PC-3 (cell line): ENCODE results near the gene GRB10. TPM values are rescaled to one million over a fixed set of nuclear protein-coding genes. Genes with fewer than 3 reads are reported as not detected.

ENCODE experiments used
- ATAC-seq: fragments of 200-7000 bp; cut with Tn5 transposase; 2 replicates; pipeline ENCODE4 v1.9.1; 2020; ENCODE audit warnings: mild to moderate bottlenecking, moderate library complexity
- BruUV-seq: library from RNA; stranded (reverse); fragments of 400-500 nt; replicated peaks from 2 replicates; lab custom pipeline; 2021; lab: Mats Ljungman, UMichigan
- CTCF ChIA-PET: fragments of 300-600 bp; sonication (Branson Sonifier 250); formaldehyde crosslinking; loops from one replicate; lab custom pipeline; 2022; ENCODE audit warnings: antibody characterized with exemption; lab: Charles Lee
- POLR2A ChIA-PET: fragments of 300-600 bp; sonication (Branson Sonifier 250); formaldehyde crosslinking; loops from one replicate; lab custom pipeline; 2022; ENCODE audit warnings: antibody characterized with exemption; ENCODE audit not compliant: unreplicated experiment; lab: Charles Lee
- DNase-seq: peaks from one replicate; pipeline ENCODE4 v3.0.0-alpha.2; 2015
- H2AFZ ChIP-seq: fragments of 300-600 bp; sonication (generic); 2 replicates; pipeline ENCODE4 v1.6.0; 2016; ENCODE audit warnings: antibody characterized with exemption, low read length
- H3F3A ChIP-seq: fragments of 300-600 bp; sonication (generic); one replicate; pipeline ENCODE4 v1.6.0; 2017; ENCODE audit warnings: antibody characterized with exemption, low read length, control low read depth, mild to moderate bottlenecking; ENCODE audit not compliant: unreplicated experiment
- H3K27ac ChIP-seq: fragments of 300-600 bp; sonication (generic); 2 replicates; pipeline ENCODE4 v1.5.1; 2016; ENCODE audit warnings: mild to moderate bottlenecking, low read length
- H3K27me3 ChIP-seq: fragments of 300-600 bp; sonication (generic); 2 replicates; pipeline ENCODE4 v1.6.1; 2016; ENCODE audit warnings: low read length, mixed read lengths
- H3K36me3 ChIP-seq: fragments of 300-600 bp; sonication (generic); 2 replicates; pipeline ENCODE4 v1.6.1; 2016; ENCODE audit warnings: low read depth, mixed run types, low read length, mixed read lengths
- H3K4me1 ChIP-seq: fragments of 300-600 bp; sonication (generic); 2 replicates; pipeline ENCODE4 v1.5.1; 2016; ENCODE audit warnings: low read length; ENCODE audit not compliant: insufficient read depth
- H3K4me2 ChIP-seq: fragments of 300-600 bp; sonication (generic); 2 replicates; pipeline ENCODE4 v1.6.0; 2016; ENCODE audit warnings: low read length
- H3K4me3 ChIP-seq: fragments of 300-600 bp; sonication (generic); 2 replicates; pipeline ENCODE4 v1.5.1; 2016; ENCODE audit warnings: mild to moderate bottlenecking, low read length, mixed read lengths
- H3K79me2 ChIP-seq: fragments of 300-600 bp; sonication (generic); 2 replicates; pipeline ENCODE4 v1.6.1; 2017; ENCODE audit warnings: low read length, mixed read lengths
- H3K9ac ChIP-seq: fragments of 300-600 bp; sonication (generic); 2 replicates; pipeline ENCODE4 v1.6.0; 2016; ENCODE audit warnings: mild to moderate bottlenecking, low read length
- H3K9me2 ChIP-seq: fragments of 300-600 bp; sonication (generic); replicated peaks from 2 replicates; pipeline ENCODE4 v1.6.1; 2016; ENCODE audit warnings: mixed run types, low read length, mixed read lengths
- H3K9me3 ChIP-seq: fragments of 300-600 bp; sonication (generic); 2 replicates; pipeline ENCODE4 v1.6.1; 2016; ENCODE audit warnings: low read length, mixed read lengths
- H4K20me1 ChIP-seq: fragments of 300-600 bp; sonication (generic); 2 replicates; pipeline ENCODE4 v1.6.1; 2016; ENCODE audit warnings: low read length, mixed read lengths
- EZH2 ChIP-seq: fragments of 300-600 bp; sonication (generic); IDR thresholded peaks from one replicate; pipeline ENCODE4 v1.6.1; 2017; ENCODE audit warnings: antibody characterized with exemption, mild to moderate bottlenecking, low read length; ENCODE audit not compliant: unreplicated experiment
- EZH2phosphoT487 ChIP-seq: fragments of 300-600 bp; sonication (generic); IDR thresholded peaks from 2 replicates; pipeline ENCODE4 v1.6.1; 2018; ENCODE audit warnings: mild to moderate bottlenecking, antibody characterized with exemption, low read length, borderline replicate concordance
- intact Hi-C: fragments of 100-400 bp; cut with micrococcal nuclease; formaldehyde crosslinking; loops from 2 replicates; pipeline ENCODE4 v1.9.0; 2023
- total RNA-seq: library from RNA; depleted of rRNA; stranded (reverse); fragments of >200 nt; gene quantifications from 2 replicates; pipeline ENCODE4 v1.2.3, GENCODE V29; 2014
- TF ChIP-seq, protein P1 (sequence below): fragments of 300-600 bp; sonication (generic); conservative IDR thresholded peaks from 2 replicates; pipeline ENCODE4 v1.5.1; 2017; ENCODE audit warnings: antibody characterized with exemption, low read depth, mild to moderate bottlenecking, low read length

Gene GRB10
- total RNA-seq, 1 experiment from 2014 or later = 61.3 TPM

DNA sequence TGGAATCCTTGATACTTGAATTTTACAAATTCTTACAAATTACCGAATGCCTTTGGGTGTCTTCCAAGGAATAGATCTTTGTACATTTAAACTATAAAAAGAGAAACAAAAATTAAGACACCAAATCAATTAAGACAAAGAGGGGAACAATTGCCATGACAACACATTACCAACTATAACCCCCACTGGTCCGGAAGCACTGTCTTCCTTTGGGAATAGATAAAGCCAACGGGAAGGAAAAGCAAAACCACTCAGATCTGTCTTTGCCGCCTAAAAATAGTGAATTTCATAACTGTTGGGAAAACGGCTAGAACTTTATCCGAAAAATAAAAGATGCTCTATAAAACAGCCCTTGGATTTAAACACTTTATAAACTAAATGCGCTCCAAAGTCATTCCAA lies 37.4 kb downstream of the GRB10 start:
- no peak overlapping the region for H3K4me2 ChIP-seq

DNA sequence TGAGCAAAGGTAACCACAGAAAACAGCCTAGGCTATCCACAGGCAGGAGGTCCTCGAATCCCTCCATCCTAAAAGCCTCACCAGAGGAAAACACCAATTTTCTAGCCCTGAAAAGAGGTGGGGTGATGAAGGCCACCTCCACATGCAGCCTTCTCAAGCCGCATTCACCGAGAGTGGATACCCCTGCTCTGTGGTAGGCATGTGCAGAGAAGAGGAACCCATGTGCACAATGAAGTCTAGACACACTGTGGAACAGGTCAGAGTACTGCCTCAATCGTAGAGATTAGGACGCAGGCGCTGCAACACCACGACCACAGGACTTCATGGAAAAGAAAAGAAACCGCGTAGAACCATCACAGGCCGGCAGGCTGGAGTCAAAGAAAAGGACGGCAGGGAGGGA lies 38.8 kb downstream of the GRB10 start:
- Histone ChIP-seq H3K9me2 (no peaks in the 10 kb centered on the region), H3K9ac (no peak overlapping the region), H3K36me3 (peaks cover 10% of the 10 kb centered on the region), H3K27ac (no peak overlapping the region), H4K20me1 (peaks cover 22% of the 10 kb centered on the region; the same call in 1 of the 2 replicates), H3K4me3 (no peak overlapping the region), H2AFZ (no peak overlapping the region), H3K4me2 (no peak overlapping the region), H3K27me3 (no peaks in the 10 kb centered on the region), H3K9me3 (no peaks in the 10 kb centered on the region), H3K79me2 (peaks cover 69% of the 10 kb centered on the region), H3K4me1 (peaks cover 14% of the 10 kb centered on the region; the same call in 1 of the 2 replicates), H3F3A (no peaks in the 10 kb centered on the region)
- TF ChIP-seq EZH2 (no peak), EZH2phosphoT487 (no peak)
- TF ChIP-seq, protein P1, sequence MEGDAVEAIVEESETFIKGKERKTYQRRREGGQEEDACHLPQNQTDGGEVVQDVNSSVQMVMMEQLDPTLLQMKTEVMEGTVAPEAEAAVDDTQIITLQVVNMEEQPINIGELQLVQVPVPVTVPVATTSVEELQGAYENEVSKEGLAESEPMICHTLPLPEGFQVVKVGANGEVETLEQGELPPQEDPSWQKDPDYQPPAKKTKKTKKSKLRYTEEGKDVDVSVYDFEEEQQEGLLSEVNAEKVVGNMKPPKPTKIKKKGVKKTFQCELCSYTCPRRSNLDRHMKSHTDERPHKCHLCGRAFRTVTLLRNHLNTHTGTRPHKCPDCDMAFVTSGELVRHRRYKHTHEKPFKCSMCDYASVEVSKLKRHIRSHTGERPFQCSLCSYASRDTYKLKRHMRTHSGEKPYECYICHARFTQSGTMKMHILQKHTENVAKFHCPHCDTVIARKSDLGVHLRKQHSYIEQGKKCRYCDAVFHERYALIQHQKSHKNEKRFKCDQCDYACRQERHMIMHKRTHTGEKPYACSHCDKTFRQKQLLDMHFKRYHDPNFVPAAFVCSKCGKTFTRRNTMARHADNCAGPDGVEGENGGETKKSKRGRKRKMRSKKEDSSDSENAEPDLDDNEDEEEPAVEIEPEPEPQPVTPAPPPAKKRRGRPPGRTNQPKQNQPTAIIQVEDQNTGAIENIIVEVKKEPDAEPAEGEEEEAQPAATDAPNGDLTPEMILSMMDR = no peak
- intact Hi-C loops = no loop called here
- ChIA-PET CTCF (no interaction called here), POLR2A (no interaction called here)
- DNase-seq (no peak), ATAC-seq (no peak)
- no TSS peak for BruUV-seq

More for the DNA sequence above, 37.4 kb downstream of the GRB10 start:
- H3K4me1 ChIP-seq = no peaks in the 10 kb centered on the region
- no peak overlapping the region for H3K9ac ChIP-seq
- H3K36me3 ChIP-seq = peaks cover 9% of the 10 kb centered on the region; the same call in 1 of the 2 replicates
- POLR2A ChIA-PET = no interaction called here
- ATAC-seq (no peak), DNase-seq (no peak)
- H3K9me2 ChIP-seq = no peaks in the 10 kb centered on the region
- no peak overlapping the region for H2AFZ ChIP-seq
- CTCF ChIA-PET = no interaction called here
- peaks cover 16% of the 10 kb centered on the region for H4K20me1 ChIP-seq
- intact Hi-C loops = no loop called here
- H3K79me2 ChIP-seq = peaks cover 64% of the 10 kb centered on the region
- H3K4me3 ChIP-seq = no peak overlapping the region
- no TSS peak for BruUV-seq
- H3F3A ChIP-seq = no peaks in the 10 kb centered on the region
- TF ChIP-seq, protein P1 = no peak
- TF ChIP-seq EZH2 (no peak), EZH2phosphoT487 (no peak)
- H3K27ac ChIP-seq = no peak overlapping the region
- no peaks in the 10 kb centered on the region for H3K27me3 ChIP-seq
- no peaks in the 10 kb centered on the region for H3K9me3 ChIP-seq

DNA sequence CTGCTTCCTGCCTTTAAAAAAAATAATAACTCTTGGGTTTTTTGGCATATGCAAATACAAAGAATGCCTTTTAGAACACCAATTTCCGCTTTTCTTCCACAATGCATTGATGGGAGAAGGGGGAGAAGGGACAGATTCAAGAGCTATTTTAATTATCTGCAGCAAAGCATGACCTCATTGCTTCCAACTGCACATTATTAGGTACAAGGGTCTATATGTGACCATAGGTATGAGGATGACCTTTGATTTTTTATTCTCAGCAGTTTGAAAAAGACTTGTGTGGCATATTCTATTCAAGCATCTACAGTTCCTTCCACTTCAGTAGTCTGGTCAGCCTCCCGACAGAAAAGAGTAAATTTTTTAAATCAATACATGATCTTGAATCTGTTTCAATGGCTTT lies 39.7 kb downstream of the GRB10 start:
- intact Hi-C loops = no loop called here
- TF ChIP-seq EZH2 (no peak), EZH2phosphoT487 (no peak)
- TF ChIP-seq, protein P1 = no peak
- H3K79me2 ChIP-seq = peaks cover 73% of the 10 kb centered on the region

More for the DNA sequence above, 39.7 kb downstream of the GRB10 start:
- Histone ChIP-seq H3K9me2 (no peaks in the 10 kb centered on the region), H4K20me1 (peaks cover 30% of the 10 kb centered on the region), H3K27me3 (no peaks in the 10 kb centered on the region), H3K4me3 (no peak overlapping the region), H3F3A (no peaks in the 10 kb centered on the region), H3K9ac (no peak overlapping the region), H3K4me1 (peaks cover 20% of the 10 kb centered on the region), H3K36me3 (peaks cover 10% of the 10 kb centered on the region), H3K4me2 (no peak overlapping the region), H3K9me3 (no peaks in the 10 kb centered on the region), H2AFZ (no peak overlapping the region), H3K27ac (no peak overlapping the region)
- ATAC-seq = no peak
- no TSS peak for BruUV-seq
- POLR2A ChIA-PET = no interaction called here
- DNase-seq = no peak
- CTCF ChIA-PET = no interaction called here
